MM.1S (cell line): ENCODE measurements around the gene TSPYL6.

ENCODE experiments used
- EZH2 ChIP-seq: fragments of 300-600 bp; sonication (generic); optimal IDR thresholded peaks from 2 replicates; pipeline ENCODE3; 2017; ENCODE audit warnings: low read depth, mild to moderate bottlenecking, antibody characterized with exemption, low read length, mixed read lengths
- EZH2phosphoT487 ChIP-seq: fragments of 300-600 bp; sonication (generic); IDR thresholded peaks from 2 replicates; pipeline ENCODE4 v1.6.1; 2018; ENCODE audit warnings: antibody characterized with exemption, low read length
- TF ChIP-seq, protein P1 (sequence below): fragments of 300-600 bp; sonication (generic); IDR thresholded peaks from 2 replicates; pipeline ENCODE4 v1.5.1; 2016; ENCODE audit warnings: antibody characterized with exemption, low read length, mixed read lengths

DNA sequence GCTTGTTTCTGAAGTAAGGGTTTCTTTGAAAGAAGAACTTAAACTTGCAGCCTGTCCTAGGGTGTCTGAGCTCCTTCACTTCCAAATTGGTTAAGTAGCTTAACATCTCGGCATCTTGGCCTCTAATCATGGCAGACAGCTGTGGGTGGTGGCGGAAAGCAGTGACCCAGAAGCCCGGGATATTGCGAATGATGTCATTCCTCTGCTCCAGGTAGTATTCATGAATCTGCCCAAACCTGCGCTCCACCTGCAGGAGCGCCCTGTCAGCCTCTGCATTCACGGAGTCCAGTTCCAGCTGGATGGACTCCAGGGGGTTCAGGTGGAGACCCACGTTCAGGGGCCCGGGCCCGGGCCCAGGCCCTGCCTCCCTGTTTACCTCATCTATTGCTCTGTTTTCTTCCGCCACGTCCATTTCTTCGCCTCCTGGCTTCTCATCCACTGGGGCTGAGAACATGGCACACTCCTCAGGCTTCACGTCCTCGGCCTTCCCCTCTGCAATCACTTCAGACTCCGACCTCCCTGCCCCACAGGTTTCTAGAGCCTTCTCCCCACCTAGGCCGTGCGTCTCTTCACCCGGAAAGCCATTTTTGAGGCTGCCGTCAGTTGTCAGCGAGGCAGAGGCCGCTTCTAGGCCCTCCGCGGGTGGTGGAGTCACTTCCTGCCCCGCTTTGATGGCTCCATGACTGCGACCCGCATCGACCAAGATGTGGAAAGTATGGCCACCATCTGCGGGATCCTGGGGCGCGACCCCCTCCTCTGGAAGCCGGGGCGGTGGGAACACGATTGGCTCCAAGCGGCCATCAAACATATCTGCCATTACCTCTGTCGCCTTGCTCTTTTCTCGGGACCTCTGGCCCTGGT, 569 bp downstream of the TSPYL6 start:
- TF ChIP-seq EZH2phosphoT487, result no peak
- no peak for TF ChIP-seq EZH2
- TF ChIP-seq, protein P1, sequence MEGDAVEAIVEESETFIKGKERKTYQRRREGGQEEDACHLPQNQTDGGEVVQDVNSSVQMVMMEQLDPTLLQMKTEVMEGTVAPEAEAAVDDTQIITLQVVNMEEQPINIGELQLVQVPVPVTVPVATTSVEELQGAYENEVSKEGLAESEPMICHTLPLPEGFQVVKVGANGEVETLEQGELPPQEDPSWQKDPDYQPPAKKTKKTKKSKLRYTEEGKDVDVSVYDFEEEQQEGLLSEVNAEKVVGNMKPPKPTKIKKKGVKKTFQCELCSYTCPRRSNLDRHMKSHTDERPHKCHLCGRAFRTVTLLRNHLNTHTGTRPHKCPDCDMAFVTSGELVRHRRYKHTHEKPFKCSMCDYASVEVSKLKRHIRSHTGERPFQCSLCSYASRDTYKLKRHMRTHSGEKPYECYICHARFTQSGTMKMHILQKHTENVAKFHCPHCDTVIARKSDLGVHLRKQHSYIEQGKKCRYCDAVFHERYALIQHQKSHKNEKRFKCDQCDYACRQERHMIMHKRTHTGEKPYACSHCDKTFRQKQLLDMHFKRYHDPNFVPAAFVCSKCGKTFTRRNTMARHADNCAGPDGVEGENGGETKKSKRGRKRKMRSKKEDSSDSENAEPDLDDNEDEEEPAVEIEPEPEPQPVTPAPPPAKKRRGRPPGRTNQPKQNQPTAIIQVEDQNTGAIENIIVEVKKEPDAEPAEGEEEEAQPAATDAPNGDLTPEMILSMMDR, result no peak
